IPS DF 4.7 (cell line): ENCODE results near the gene PXDC1.
"Not testable (repeated sequence)": the region's sequence is repeated elsewhere in the genome, so short reads cannot be mapped to it uniquely, and the experiment has no call there.

Experiments used
- DNase-seq: peaks from one replicate; pipeline ENCODE4 v3.0.0-alpha.2; 2013; ENCODE audit warnings: low spot score; ENCODE audit errors: extremely low read depth

PXDC1 gene

GRCh38 chr6:3762852-3763251 lies 11.3 kb upstream of the PXDC1 start:
- DNase-seq, result no peak

GRCh38 chr6:3762359-3762758 lies 10.8 kb upstream of the PXDC1 start:
- DNase-seq, result no peak

GRCh38 chr6:3761989-3762270 lies 10.4 kb upstream of the PXDC1 start:
- DNase-seq, result no peak

GRCh38 chr6:3759646-3760232 lies 8.2 kb upstream of the PXDC1 start:
- no peak for DNase-seq

- DNase-seq, result no peak
These were observed 7.3 kb upstream of the PXDC1 start for GRCh38 chr6:3758842-3759144.

- DNase-seq, result not testable (repeated sequence)
These were observed 6.7 kb upstream of the PXDC1 start for GRCh38 chr6:3757998-3758841.

- DNase-seq, result no peak
These were observed 5.7 kb upstream of the PXDC1 start for GRCh38 chr6:3757241-3757641.

GRCh38 chr6:3756546-3756945 lies 5.0 kb upstream of the PXDC1 start:
- no peak for DNase-seq

GRCh38 chr6:3755637-3756545 lies 4.4 kb upstream of the PXDC1 start:
- DNase-seq, result no peak

GRCh38 chr6:3754776-3755175 lies 3.3 kb upstream of the PXDC1 start:
- no peak for DNase-seq

GRCh38 chr6:3754032-3754725 lies 2.7 kb upstream of the PXDC1 start:
- not testable (repeated sequence) for DNase-seq

GRCh38 chr6:3753228-3753835 lies 1.8 kb upstream of the PXDC1 start:
- no peak for DNase-seq

GRCh38 chr6:3752531-3753227 lies 1.2 kb upstream of the PXDC1 start:
- DNase-seq, result no peak

GRCh38 chr6:3751730-3752530 lies 417 bp upstream of the PXDC1 start:
- DNase-seq, result no peak

- DNase-seq, result no peak
These were observed 1.0 kb downstream of the PXDC1 start for GRCh38 chr6:3750317-3751076.

- no peak for DNase-seq
These were observed 1.6 kb downstream of the PXDC1 start for GRCh38 chr6:3749977-3750316.

GRCh38 chr6:3749067-3749841 lies 2.3 kb downstream of the PXDC1 start:
- DNase-seq, result no peak

- DNase-seq, result no peak
These were observed 3.1 kb downstream of the PXDC1 start for GRCh38 chr6:3748208-3749066.
